Activated T-cell treated with anti-CD3 and anti-CD28 coated beads, Interleukin-2, amount 50 U/mL, for 1 hour (primary cell): ENCODE measurements around the gene ZNF689.

Source experiments
- DNase-seq: peaks from one replicate; pipeline ENCODE4 v3.0.0-alpha.2; 2020

Gene ZNF689

DNA sequence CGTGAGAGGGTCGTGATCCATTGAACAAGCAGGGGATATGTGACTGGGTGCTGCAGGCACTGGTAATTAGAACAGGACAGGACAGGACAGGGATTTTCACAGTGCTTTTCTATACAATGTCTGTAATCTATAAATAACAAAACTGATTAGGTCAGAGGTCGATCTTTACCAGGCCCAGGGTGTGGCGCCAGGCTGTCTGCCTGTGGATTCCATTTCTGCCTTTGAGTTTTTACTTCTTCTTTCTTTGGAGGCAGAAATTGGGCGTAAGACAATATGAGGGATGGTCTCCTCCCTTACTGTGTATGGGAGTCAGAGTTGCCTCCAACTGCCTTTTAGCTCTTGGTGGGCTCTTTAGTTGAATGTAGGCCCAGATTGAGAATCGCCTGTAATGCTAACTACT, 50.5 kb downstream of the ZNF689 start:
- no peak for DNase-seq

DNA sequence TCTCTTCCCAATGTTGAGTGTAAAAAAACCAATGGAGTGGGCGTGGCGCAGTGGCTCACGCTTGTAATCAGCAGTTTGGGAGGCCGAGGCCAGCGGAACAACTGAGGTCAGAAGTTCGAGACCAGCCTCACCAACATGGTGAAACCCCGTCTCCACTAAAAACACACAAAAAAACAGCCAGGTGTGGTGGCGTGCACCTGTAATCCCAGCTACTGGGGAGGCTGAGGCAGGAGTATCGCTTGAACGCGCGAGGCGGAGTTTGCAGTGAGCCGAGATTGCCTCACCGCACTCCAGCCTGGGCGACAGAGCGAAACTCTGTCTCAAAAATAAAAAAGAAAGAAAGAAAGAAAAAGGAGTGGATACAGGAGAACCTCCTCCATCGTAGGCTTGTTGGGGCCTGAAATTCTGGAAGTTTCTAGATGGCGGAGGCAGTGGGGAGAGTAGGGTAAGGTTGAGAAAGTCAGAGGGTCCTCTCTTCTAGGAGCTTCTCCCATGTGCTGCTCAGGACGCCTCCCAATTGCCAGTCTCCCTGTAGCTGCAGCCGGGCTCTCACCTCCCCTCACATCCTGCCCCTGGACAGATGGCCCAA, 51.3 kb downstream of the ZNF689 start:
- DNase-seq, result no peak

DNA sequence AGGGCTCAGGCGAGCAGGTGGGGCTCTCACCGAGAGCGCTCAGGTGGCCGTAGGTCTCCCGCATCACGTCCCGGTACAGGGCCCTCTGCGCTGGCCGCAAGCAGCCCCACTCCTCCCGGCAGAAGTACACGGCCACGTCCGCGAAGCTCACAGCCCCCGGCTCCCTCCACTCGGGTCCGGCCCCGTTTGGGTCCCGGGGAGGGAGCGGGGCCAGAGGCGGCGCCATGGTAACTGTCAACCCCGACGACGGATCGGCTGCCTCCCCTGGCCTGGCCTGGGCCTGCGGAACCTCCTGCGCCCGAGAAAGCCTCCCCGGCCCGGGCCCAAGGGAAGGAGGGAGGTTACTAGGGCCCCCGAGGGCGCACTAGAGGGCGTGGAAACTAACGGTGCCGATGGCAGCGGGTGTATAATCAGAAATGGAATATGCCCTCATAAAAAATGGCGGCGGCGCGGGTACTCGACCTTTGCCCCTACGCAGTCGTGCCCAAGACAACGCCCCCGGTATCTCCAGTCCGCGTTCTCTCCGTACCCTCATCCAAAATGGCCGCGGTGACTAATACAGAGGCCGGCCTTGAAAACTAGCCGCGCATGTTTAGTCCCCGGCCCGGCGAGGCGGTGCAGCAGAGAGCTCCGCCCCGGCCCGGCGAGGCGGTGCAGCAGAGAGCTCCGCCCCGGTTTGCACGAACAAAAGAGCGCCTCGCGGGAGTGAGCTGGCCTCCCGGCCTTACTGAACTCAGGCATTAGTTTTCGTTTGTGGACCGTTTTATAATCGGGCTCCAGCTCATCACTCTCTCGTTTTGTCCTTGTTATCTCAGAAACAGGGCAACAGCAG, 52.0 kb downstream of the ZNF689 start, which contains the start of gene ZNF764:
ZNF764 (minus strand) TSS at position 418 of the 832 bp plus-strand sequence; CDS start at position 226, 192 bp downstream.
- DNase-seq, result peak; percentile 95

DNA sequence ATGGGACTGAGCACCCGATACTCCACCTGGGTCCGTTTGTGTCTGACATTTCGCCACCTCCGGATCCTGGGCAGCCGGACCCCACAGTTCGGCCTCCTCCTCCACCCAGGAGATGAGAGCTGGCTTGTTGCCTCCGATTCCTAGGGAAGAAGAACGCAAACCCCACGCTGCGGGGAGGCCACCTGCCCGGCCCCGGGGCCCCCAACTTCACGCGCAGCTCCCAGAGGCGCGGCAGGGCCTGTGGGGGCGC, 52.6 kb downstream of the ZNF689 start:
- DNase-seq, result no peak

DNA sequence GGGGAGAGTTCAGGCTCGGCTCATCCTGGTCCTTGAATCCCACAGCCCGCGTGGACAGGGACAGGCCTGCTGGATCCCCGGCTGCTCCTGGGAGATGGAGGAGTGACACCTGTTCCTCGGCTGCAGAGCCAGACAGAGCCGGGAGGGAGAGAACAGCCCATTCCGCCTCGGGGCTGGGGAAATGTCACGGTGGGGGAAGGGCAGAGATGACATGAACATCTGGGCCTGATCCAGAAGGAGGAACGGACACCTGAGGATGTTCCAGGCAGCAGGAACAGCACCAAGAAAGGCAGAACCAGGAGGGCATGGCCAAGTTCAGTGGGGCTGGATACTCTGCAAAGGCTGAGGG, 54.1 kb downstream of the ZNF689 start:
- no peak for DNase-seq

DNA sequence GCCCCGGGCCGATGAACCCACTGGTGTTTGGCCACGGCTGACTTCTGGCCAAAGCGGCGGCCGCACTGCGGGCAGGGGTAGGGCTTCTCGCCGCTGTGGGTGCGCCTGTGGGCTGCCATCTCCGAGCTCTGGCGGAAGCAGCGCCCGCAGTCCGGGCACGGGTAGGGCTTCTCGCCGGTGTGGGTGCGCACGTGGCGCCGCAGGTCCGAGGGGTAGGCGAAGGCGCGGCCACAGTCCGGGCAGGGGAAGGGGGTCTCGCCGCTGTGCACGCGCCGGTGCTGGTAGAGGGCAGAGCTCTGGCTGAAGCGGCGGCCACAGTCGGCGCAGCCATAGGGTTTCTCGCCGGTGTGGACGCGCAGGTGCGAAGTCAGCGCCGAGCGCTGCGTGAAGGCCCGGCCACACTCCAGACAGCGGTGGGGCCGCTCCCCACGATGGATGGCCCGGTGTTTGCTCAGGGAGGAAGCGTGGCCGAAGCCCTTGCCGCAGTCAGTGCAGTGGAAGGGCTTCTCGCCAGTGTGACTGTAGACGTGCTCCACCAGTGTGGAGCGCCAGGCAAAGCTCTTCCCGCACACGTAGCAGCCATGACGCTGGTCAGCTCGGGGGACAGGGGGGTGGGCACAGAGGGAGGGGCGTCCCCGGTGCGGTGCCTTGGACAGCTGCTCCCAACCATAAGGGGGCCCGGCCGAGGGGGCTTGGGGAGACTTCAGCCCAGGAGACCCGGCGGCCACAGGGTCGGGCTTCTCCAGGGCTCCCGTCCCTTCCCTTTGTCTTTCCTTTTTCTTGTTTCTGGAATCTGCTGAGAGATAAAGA, 54.7 kb downstream of the ZNF689 start:
- DNase-seq, result no peak

DNA sequence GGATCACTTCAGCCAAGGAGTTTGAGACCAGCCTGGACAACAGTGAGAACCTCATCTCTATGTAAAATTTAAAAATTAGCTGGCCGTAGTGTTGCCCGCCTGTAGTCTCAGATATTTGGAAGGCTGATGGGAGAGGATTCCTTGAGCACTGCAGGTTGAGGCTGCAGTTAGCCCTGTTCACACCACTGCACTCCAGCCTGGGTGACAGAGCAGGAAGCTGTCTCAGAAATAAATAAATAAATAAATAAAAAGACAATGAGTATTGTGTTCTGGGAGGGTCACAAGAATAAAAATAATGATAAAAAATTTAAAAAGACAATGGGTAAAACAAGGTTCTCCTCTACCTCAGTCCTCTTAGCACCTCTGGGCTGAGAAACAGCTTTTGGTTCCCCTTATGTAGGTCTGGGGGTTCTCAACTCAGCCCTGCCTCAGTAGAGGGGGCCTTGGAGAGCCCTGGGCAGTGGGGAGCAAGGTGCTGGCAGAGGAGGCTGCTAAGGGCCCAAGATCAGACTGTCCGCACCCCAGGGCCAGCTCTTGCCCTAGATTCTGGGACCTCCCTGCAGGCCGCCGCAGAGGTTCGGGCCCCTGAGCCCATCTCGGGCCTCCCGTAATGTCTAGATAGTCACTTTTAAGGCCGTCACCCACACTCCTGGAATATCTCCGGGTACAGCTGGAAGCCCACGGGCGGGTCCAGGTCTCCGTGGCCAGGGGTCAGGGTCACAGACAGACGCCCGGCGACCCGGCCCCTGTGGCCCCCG, 55.5 kb downstream of the ZNF689 start:
- DNase-seq, result no peak

DNA sequence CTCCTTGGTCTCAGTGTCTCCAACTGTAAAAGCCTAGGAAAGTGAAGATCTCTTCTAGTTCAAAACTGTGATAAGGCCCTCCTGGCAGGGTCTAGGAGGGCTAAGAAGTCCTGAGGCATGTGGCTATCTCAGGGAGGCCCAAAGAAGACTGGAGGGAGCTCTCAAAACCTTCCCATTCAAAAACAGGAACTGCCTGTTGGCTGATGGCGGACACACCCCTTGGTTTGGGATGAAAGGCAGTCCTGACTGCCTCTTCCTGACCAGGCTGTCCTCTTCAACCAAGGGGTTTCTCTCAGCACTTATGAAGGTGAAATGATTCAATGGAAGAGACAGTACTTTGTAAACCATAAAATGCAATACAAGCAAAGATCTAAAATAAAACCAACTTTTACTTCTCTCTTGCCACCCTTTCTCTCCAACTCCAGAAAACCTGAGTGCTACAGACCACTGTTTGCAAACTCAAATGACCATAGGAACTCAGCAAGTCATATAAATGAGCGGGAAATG, 56.7 kb downstream of the ZNF689 start:
- no peak for DNase-seq

DNA sequence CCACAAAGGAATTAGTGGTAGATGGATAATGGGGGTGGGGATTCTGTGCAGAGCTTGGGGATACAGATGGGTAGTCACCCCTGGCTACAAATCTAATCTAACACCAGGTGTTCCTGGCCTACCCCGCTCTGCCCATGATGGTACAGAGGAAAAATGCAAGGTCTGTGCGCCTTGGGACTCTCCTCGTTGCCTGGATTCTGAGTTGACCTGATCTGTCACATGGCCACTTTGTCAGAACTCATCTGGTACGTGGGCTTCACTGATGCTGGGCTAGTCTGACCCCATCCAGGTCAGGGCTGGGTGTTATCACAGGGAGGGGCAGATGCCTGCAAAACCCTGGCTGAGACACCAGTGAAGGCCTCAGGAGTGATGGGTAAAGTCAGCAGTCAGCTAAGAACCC, 57.2 kb downstream of the ZNF689 start:
- DNase-seq, result no peak
